Measurements from ENCODE around the gene SAP30BP. TPM values are rescaled to one million over a fixed set of nuclear protein-coding genes. Genes with fewer than 3 reads are reported as not detected.
"Not testable (repeated sequence)": the region's sequence is repeated elsewhere in the genome, so short reads cannot be mapped to it uniquely, and the experiment has no call there.

Gene SAP30BP
- total RNA-seq, 2 donors from 2014 or later, result 76.3 to 78.8 TPM

DNA sequence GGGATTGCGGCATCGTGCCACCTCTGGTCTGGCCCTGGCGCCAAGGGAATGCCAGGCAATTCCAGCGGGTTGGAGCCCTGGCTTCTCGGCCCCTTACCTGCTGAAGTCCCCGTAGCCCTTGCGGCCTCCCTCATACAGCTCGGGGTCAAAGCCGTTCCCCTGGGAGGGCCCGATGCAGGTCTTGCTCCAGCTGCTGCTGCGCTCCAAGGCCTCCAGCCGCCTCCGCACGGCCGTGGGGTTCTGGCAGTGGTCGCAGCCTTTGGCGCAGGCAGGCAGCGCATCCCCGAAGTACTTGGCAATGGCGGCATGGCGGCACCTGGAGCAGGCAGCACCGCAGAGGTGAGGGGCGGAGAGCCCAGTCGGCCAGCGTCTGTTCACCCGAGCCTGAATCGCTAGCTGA, 35.8 kb upstream of the SAP30BP start:
- Mint-ChIP-seq H3K27ac (no peak overlapping the region), H3K36me3 (no peaks in the 10 kb centered on the region), H3K9me3 (no peaks in the 10 kb centered on the region)
- DNase-seq (ENCODE audit: low spot score in 2 of 2) (no peak), ATAC-seq (no peak)

DNA sequence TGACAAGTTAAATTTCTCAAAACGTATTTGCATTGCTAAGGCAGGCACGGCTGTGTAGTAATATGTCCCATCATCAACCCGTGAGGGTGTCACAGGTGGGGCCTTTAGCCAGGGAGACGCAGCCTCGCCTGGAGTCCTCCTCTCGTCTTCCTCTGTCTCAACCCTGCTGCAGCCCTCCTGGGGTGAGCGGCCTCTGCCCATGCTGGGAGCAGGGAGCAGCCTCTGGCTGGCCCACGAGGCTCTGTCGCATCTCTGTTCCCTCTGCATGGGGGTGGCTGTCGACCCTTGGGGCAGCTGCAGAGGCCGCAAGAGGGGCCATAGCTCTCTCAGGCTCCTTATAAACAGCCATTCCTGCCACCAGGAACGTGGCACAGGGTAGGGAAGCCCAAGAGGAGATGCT, 34.7 kb upstream of the SAP30BP start:
- Mint-ChIP-seq H3K27ac (no peak overlapping the region), H3K9me3 (no peaks in the 10 kb centered on the region), H3K36me3 (no peaks in the 10 kb centered on the region)
- ATAC-seq (no peak), DNase-seq (ENCODE audit: low spot score in 2 of 2) (no peak)

DNA sequence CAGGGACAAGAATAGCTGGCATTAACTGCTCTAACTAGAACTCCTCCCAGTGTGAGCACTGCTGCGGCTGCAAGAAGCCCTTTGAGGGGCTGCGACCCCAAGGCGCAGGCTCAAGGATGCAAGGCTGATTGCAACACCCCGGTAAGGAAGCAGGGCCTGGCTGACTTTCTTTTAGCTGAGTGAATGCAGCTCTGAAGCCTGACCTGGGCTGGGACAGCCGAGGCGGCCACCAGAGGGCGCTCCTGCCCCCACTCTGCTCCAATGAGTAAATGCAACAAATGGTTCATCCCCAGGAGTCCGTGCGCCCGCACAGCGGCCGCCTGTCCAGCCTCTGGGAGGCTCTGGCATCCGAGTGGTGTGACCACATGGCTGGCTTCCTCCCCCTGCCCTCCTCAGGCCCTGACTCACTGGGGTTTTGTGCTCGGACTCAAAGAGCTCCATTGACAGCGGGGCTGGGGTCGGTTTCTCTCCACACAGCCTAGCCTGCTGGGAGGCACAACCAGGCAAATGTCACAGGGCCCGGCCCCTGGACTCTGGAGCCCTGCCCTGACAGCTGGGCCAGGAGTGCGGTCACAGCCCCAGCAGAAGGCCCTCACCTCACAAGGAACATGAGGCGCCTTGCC, 34.2 kb upstream of the SAP30BP start, which contains the start of gene SMIM5:
TSS of gene SMIM5 (plus strand) at position 572 of the 623 bp plus-strand sequence. CDS start 6,768 bp downstream, outside the sequence.
- ATAC-seq (peak; percentile 87 to 93), DNase-seq (ENCODE audit: low spot score in 2 of 2) (peak; percentile 82 to 89)
- no peak within 1 kb of the TSS for H3K27ac Mint-ChIP-seq
- H3K36me3 Mint-ChIP-seq, result no peaks in the 10 kb centered on the region
- H3K9me3 Mint-ChIP-seq, result no peaks in the 10 kb centered on the region

GRCh38 chr17:75633486-75634375, 33.4 kb upstream of the SAP30BP start:
- Mint-ChIP-seq H3K9me3 (no peaks in the 10 kb centered on the region), H3K27ac (no peak overlapping the region), H3K36me3 (no peaks in the 10 kb centered on the region)
- ATAC-seq (peak in 1 of 2 donors; percentile 29), DNase-seq (ENCODE audit: low spot score in 2 of 2) (peak in 1 of 2 donors; percentile 52)

GRCh38 chr17:75634376-75634740, 32.8 kb upstream of the SAP30BP start:
- DNase-seq (ENCODE audit: low spot score in 2 of 2) (no peak), ATAC-seq (no peak)
- no peak overlapping the region for H3K27ac Mint-ChIP-seq
- no peaks in the 10 kb centered on the region for H3K9me3 Mint-ChIP-seq
- H3K36me3 Mint-ChIP-seq, result no peaks in the 10 kb centered on the region

GRCh38 chr17:75634754-75635609, 32.2 kb upstream of the SAP30BP start:
- no peaks in the 10 kb centered on the region for H3K9me3 Mint-ChIP-seq
- no peak for ATAC-seq
- DNase-seq (ENCODE audit: low spot score in 2 of 2), result no peak

GRCh38 chr17:75635610-75636202, 31.4 kb upstream of the SAP30BP start:
- ATAC-seq (no peak), DNase-seq (ENCODE audit: low spot score in 2 of 2) (no peak)
- Mint-ChIP-seq H3K9me3 (no peaks in the 10 kb centered on the region), H3K27ac (no peak overlapping the region), H3K36me3 (no peaks in the 10 kb centered on the region)

More at GRCh38 chr17:75634754-75635609, 32.2 kb upstream of the SAP30BP start:
- Mint-ChIP-seq H3K27ac (no peak overlapping the region), H3K36me3 (no peaks in the 10 kb centered on the region)

- H3K27ac Mint-ChIP-seq, result no peak overlapping the region
- H3K36me3 Mint-ChIP-seq, result no peaks in the 10 kb centered on the region
- DNase-seq (ENCODE audit: low spot score in 2 of 2) (no peak), ATAC-seq (no peak)
- H3K9me3 Mint-ChIP-seq, result no peaks in the 10 kb centered on the region
These were observed 30.6 kb upstream of the SAP30BP start for GRCh38 chr17:75636381-75637142.

- Mint-ChIP-seq H3K27ac (no peak overlapping the region), H3K9me3 (no peaks in the 10 kb centered on the region), H3K36me3 (no peaks in the 10 kb centered on the region)
- DNase-seq (ENCODE audit: low spot score in 2 of 2), result no peak
- ATAC-seq, result no peak
These were observed 30.0 kb upstream of the SAP30BP start for GRCh38 chr17:75637143-75637538.

DNA sequence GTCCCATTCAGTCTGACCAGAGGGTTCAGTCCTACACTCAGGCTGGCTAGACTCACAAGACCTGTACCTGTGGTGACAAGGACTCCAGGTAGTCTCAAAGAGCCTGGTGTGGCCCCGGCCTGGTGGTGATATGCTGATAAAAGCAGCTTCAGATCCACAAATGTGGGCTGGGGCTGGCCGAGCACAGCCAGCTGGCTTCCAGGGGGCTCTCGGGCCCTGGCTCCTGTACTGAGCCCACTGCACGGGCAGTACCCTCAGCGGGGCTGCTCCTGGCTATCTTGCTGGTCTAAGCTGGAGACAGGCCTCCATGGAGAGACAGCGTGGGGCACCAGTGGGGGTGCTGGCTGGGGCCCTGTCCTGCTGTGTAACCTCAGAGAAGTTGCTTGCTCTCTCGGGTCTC, 29.6 kb upstream of the SAP30BP start:
- ATAC-seq, result no peak
- Mint-ChIP-seq H3K9me3 (no peaks in the 10 kb centered on the region), H3K27ac (no peak overlapping the region), H3K36me3 (no peaks in the 10 kb centered on the region)
- DNase-seq (ENCODE audit: low spot score in 2 of 2), result no peak

DNA sequence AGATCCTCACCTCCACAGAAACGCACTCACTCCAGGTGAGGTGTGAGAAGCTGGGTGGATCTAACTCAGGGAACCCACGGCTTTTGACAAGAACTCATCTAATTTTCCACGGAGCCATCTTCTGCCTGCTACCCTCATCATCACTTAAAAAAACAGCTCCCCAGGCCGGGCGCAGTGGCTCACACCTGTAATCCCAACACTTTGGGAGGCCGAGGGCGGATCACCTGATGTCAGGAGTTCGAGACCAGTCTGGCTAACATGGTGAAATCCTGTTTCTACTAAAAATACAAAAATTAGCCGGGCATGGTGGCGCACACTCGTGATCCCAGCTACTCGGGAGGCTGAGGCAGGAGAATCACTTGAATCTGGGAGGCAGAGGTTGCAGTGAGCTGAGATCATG, 29.1 kb upstream of the SAP30BP start:
- not testable (repeated sequence) for H3K27ac Mint-ChIP-seq; DNase-seq (ENCODE audit: low spot score in 2 of 2); ATAC-seq; H3K36me3 Mint-ChIP-seq; H3K9me3 Mint-ChIP-seq

- ATAC-seq (no peak), DNase-seq (ENCODE audit: low spot score in 2 of 2) (no peak)
- Mint-ChIP-seq H3K9me3 (no peaks in the 10 kb centered on the region), H3K27ac (no peak overlapping the region), H3K36me3 (no peaks in the 10 kb centered on the region)
These were observed 28.2 kb upstream of the SAP30BP start for GRCh38 chr17:75638893-75639292.

GRCh38 chr17:75639327-75639726, 27.8 kb upstream of the SAP30BP start:
- Mint-ChIP-seq H3K9me3 (no peaks in the 10 kb centered on the region), H3K27ac (no peak overlapping the region), H3K36me3 (no peaks in the 10 kb centered on the region)
- no peak for ATAC-seq
- no peak for DNase-seq (ENCODE audit: low spot score in 2 of 2)

DNA sequence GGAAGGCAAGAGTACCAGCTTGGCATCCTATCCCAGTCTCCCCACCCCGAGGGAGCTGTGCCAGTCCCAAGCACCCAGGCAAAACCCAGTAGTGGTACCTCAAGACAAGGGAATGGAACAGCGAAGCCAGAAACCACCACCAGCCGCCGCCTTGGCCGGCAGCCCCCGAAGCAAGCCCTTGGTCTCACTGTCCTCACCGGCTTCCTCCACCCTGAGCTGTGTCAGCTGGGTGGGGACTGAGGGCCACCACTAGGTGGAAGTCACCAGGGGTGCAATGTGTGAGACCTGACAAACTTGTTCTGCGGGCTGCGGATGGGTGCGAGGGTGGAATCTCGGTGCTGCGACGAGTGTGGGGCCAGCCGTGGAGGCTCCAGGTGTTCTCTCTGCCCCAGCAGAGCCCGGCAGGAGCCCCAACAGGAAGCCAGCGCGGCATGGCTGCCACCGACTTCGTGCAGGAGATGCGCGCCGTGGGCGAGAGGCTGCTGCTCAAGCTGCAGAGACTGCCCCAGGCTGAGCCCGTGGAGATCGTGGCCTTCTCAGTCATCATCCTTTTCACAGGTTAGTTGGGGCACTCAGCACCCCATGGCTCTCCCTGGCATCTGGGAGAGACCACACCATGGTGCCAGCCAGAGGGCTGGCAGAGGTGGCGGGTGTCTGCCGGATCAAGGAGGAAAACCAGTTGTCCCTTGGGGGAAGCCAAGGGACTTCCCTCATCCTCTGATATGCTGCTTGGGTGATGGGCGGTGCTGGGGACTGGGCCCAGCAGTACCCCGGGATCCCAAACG, 27.2 kb upstream of the SAP30BP start:
- H3K36me3 Mint-ChIP-seq, result no peaks in the 10 kb centered on the region
- DNase-seq (ENCODE audit: low spot score in 2 of 2) (no peak), ATAC-seq (no peak)
- no peaks in the 10 kb centered on the region for H3K9me3 Mint-ChIP-seq
- no peak overlapping the region for H3K27ac Mint-ChIP-seq

DNA sequence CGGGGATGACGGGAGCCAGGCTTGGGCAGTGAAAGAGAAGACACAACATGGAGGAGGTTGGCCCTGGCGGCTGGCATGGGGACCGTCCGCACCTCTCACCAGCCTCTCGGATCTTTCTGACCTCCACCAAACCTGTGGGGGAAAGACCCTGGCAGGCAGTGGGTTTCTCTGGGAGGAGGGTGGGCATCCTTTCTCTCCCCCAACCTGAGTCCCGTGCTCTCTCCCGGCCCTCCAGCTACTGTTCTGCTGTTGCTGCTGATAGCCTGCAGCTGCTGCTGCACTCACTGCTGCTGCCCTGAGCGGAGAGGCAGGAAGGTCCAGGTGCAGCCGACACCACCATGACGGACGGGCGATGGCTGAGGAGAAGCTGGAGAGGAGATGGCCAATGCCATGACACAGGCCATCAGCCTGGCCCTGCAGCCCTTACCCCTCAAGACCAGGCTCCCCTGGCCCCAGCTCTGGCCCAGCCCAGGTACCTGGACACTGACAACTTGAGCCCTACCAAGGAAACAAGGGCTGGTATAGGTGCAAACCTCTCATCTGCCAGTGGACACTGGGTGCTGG, 26.5 kb upstream of the SAP30BP start:
- Mint-ChIP-seq H3K27ac (no peak overlapping the region), H3K9me3 (no peaks in the 10 kb centered on the region), H3K36me3 (no peaks in the 10 kb centered on the region)
- ATAC-seq (no peak), DNase-seq (ENCODE audit: low spot score in 2 of 2) (no peak)

Measured in activated naive CD4-positive, alpha-beta T cell treated with anti-CD3 and anti-CD28 coated beads, Interleukin-2, amount 50 U/mL, for 72 hours (primary cell).